ENCODE data around the gene NTM.

DNA sequence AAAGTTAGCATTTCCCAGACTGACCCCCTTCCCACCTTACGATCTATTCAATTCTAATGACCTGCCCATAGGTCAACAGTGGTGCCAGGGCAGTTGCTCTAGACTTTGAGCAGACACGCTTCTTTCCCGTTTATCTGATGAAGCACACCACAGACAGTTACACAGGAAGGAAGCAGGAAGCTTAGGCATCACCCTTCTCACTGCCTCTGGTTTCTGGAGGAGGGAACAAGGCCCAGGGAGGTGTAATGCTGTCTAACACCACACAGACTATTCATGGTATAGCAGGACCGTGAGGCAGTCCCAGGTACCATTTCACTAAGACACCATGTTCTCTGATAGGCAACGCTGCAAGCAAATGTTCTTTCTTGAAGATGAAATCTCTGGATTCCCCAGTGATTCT, 279.4 kb downstream of the NTM start:
- no peak for TF ChIP-seq SP1 (IDR thresholded peaks at IDR 0.05)
- no peak for TF ChIP-seq FOXM1 (IDR thresholded peaks at IDR 0.05; ENCODE audit: borderline replicate concordance)
- TF ChIP-seq BHLHE40 (IDR thresholded peaks at IDR 0.05; ENCODE audit: borderline replicate concordance), result no peak
